GM19328 (cell line): ENCODE results near the gene CD70.
"Not testable (repeated sequence)": the region's sequence is repeated elsewhere in the genome, so short reads cannot be mapped to it uniquely, and the experiment has no call there.

Experiments
- ATAC-seq: cut with Tn5 transposase; IDR thresholded peaks from one replicate; pipeline ENCODE4 v1.9.1; 2021; ENCODE audit warnings: mild to moderate bottlenecking, moderate library complexity; ENCODE audit not compliant: unreplicated experiment

CD70 gene

GRCh38 chr19:6590827-6591319 is at the start of gene CD70:
Gene CD70, minus strand, starts transcription at chr19:6591150. Its CDS starts 148 bp downstream, at chr19:6591002.
- no peak for ATAC-seq

- not testable (repeated sequence) for ATAC-seq
Observed at GRCh38 chr19:6640333-6640732, 49.4 kb upstream of the CD70 start.

- ATAC-seq = no peak
Observed at GRCh38 chr19:6639439-6639838, 48.5 kb upstream of the CD70 start.

- not testable (repeated sequence) for ATAC-seq
Observed at GRCh38 chr19:6633456-6633813, 42.5 kb upstream of the CD70 start.

GRCh38 chr19:6632747-6633455 is 42.0 kb upstream of the CD70 start:
- ATAC-seq = not testable (repeated sequence)

- no peak for ATAC-seq
Observed at GRCh38 chr19:6632002-6632621, 41.2 kb upstream of the CD70 start.

GRCh38 chr19:6626764-6627163 is 35.8 kb upstream of the CD70 start:
- no peak for ATAC-seq

- no peak for ATAC-seq
Observed at GRCh38 chr19:6617374-6617773, 26.4 kb upstream of the CD70 start.

GRCh38 chr19:6616011-6616410 is 25.1 kb upstream of the CD70 start:
- no peak for ATAC-seq

GRCh38 chr19:6613711-6614110 is 22.8 kb upstream of the CD70 start:
- no peak for ATAC-seq

- no peak for ATAC-seq
Observed at GRCh38 chr19:6610934-6611852, 20.2 kb upstream of the CD70 start.

GRCh38 chr19:6608940-6609339 is 18.0 kb upstream of the CD70 start:
- ATAC-seq = no peak

- ATAC-seq = not testable (repeated sequence)
Observed at GRCh38 chr19:6608146-6608545, 17.2 kb upstream of the CD70 start.

- ATAC-seq = not testable (repeated sequence)
Observed at GRCh38 chr19:6606276-6607070, 15.5 kb upstream of the CD70 start.

- ATAC-seq = no peak
Observed at GRCh38 chr19:6604906-6605305, 14.0 kb upstream of the CD70 start.

- ATAC-seq = no peak
Observed at GRCh38 chr19:6602729-6603114, 11.8 kb upstream of the CD70 start.

GRCh38 chr19:6601537-6602052 is 10.6 kb upstream of the CD70 start:
- ATAC-seq = not testable (repeated sequence)

- ATAC-seq = not testable (repeated sequence)
Observed at GRCh38 chr19:6600951-6601536, 10.1 kb upstream of the CD70 start.

- no peak for ATAC-seq
Observed at GRCh38 chr19:6599866-6600454, 9.0 kb upstream of the CD70 start.
